ENCODE results near the gene PIK3CB.
"Not testable (repeated sequence)": the region's sequence is repeated elsewhere in the genome, so short reads cannot be mapped to it uniquely, and the experiment has no call there.

The PIK3CB gene

DNA sequence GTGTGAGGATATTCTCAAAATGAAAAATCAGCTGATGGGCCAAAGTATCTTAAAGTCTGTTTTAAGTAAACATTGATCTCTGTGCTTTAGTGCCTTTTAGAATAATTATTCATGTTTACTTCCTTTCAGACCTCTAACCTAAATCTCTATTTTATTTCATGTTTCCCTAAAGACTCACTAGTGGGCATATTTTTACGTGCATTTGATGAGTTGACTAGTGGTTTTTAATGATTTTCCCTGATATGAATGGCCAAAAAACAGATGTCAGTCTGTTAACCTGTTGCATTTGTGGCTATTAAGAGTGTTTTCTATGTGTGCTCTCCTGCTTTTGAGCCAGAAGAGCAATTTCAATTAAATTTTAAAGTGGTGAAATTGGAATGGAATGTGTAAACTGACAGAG lies 219.3 kb downstream of the PIK3CB start:
- no peak overlapping the region for H3K9ac ChIP-seq (ENCODE audit: low read length)
- no peaks in the 10 kb centered on the region for H3K79me2 ChIP-seq (ENCODE audit: insufficient read depth, low read length)
- H3K9me3 ChIP-seq (ENCODE audit: insufficient read depth, low read length), result no peaks in the 10 kb centered on the region

DNA sequence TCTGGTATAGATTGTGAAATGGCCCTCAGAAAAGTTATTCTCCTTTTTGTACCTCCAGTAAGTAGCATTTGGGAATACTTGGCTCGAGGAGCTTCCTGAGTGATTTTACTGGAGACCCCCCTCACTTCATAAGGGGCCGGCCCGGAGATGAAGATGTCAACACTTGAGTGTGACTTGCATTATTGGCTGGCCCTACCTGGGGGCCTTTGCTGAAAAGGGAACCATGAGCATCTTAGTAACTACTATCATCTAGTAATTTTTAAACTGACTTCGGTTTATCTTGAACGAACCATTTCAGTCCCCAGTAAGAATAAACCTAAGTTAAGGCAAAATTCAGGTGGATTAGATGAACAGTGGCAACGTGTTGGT lies 224.8 kb downstream of the PIK3CB start:
- Histone ChIP-seq H3K27ac (ENCODE audit: low read depth, low read length) (no peak overlapping the region), H3F3A (ENCODE audit: insufficient read depth) (no peaks in the 10 kb centered on the region), H3K79me2 (ENCODE audit: insufficient read depth, low read length) (no peaks in the 10 kb centered on the region), H3K4me2 (ENCODE audit: low read depth, low read length, poor library complexity, severe bottlenecking) (no peak overlapping the region), H3K4me3 (ENCODE audit: insufficient read depth, low read length, poor library complexity, severe bottlenecking) (no peak overlapping the region), H3K9me3 (ENCODE audit: insufficient read depth, low read length) (no peaks in the 10 kb centered on the region), H2AFZ (ENCODE audit: low read depth, low read length, severe bottlenecking) (no peak overlapping the region), H3K9me2 (replicated peaks; ENCODE audit: insufficient read depth, low read length) (no peaks in the 10 kb centered on the region), H3K36me3 (ENCODE audit: low read length) (no peaks in the 10 kb centered on the region), H3K9ac (ENCODE audit: low read length) (no peak overlapping the region), H3K27me3 (ENCODE audit: low read length) (no peaks in the 10 kb centered on the region), H4K20me1 (ENCODE audit: low read depth, low read length) (no peaks in the 10 kb centered on the region)
- no peak for TF ChIP-seq EZH2phosphoT487 (conservative IDR thresholded peaks at IDR 0.05; ENCODE audit: low read length)
- TF ChIP-seq, protein P1, sequence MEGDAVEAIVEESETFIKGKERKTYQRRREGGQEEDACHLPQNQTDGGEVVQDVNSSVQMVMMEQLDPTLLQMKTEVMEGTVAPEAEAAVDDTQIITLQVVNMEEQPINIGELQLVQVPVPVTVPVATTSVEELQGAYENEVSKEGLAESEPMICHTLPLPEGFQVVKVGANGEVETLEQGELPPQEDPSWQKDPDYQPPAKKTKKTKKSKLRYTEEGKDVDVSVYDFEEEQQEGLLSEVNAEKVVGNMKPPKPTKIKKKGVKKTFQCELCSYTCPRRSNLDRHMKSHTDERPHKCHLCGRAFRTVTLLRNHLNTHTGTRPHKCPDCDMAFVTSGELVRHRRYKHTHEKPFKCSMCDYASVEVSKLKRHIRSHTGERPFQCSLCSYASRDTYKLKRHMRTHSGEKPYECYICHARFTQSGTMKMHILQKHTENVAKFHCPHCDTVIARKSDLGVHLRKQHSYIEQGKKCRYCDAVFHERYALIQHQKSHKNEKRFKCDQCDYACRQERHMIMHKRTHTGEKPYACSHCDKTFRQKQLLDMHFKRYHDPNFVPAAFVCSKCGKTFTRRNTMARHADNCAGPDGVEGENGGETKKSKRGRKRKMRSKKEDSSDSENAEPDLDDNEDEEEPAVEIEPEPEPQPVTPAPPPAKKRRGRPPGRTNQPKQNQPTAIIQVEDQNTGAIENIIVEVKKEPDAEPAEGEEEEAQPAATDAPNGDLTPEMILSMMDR (IDR thresholded peaks at IDR 0.05; ENCODE audit: insufficient read depth, low read length, poor library complexity, severe bottlenecking), result no peak

More for the DNA sequence above, 219.3 kb downstream of the PIK3CB start:
- Histone ChIP-seq H2AFZ (ENCODE audit: low read depth, low read length, severe bottlenecking) (no peak overlapping the region), H3K27ac (ENCODE audit: low read depth, low read length) (no peak overlapping the region), H3F3A (ENCODE audit: insufficient read depth) (no peaks in the 10 kb centered on the region), H3K27me3 (ENCODE audit: low read length) (no peaks in the 10 kb centered on the region), H3K9me2 (replicated peaks; ENCODE audit: insufficient read depth, low read length) (no peaks in the 10 kb centered on the region), H3K4me2 (ENCODE audit: low read depth, low read length, poor library complexity, severe bottlenecking) (no peak overlapping the region), H3K4me3 (ENCODE audit: insufficient read depth, low read length, poor library complexity, severe bottlenecking) (no peak overlapping the region), H4K20me1 (ENCODE audit: low read depth, low read length) (no peaks in the 10 kb centered on the region), H3K36me3 (ENCODE audit: low read length) (no peaks in the 10 kb centered on the region)
- no peak for TF ChIP-seq EZH2phosphoT487 (conservative IDR thresholded peaks at IDR 0.05; ENCODE audit: low read length)
- TF ChIP-seq, protein P1 (IDR thresholded peaks at IDR 0.05; ENCODE audit: insufficient read depth, low read length, poor library complexity, severe bottlenecking), result no peak

DNA sequence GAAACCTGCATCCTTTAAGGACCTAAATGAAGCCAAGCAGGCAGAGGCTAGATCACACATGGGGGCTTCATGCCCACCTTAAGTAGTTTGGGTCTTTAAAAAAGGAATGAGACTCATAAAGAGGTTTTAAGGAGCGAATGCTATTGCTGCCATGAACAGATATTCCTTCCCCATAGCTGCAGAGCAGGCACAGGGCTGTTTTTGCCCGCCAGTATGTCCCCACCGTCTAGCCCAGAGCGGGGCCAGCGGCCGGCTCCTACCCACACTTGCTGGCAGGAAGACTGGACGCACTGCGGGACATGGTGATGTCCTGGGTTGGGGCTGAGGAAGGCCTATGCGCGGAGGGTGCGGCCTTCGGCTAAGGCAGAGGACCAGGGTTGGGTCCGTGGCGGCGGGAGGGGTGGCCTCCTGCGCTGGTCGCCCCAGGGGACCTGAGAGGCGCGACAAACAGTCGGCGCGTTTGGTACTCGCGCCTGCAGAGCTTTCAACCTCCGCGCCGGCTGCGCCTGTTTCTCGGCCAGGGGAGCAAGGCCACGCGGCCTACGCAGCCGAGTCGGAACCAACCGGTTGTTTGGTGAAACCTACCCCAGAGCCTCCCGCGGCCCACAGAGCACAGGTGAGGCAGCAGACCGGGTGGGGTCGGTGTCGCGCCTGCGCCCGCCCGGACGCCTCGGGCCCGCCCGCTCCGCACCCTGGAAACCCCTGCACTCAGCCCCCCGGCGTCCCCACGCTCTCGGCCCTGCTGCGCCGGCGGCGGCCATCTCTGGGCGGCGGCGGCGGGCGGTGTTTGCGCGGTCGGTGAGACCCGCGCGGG lies 226.2 kb downstream of the PIK3CB start, which contains the start of gene FAIM:
Gene FAIM, plus strand, starts transcription at position 450 of the 814 bp plus-strand sequence. CDS start 10,956 bp downstream, outside the sequence.
- Histone ChIP-seq H3K9me3 (ENCODE audit: insufficient read depth, low read length) (no peaks in the 10 kb centered on the region), H3K27ac (ENCODE audit: low read depth, low read length) (no peak within 1 kb of the TSS), H2AFZ (ENCODE audit: low read depth, low read length, severe bottlenecking) (peak within 1 kb of the TSS; percentile 75), H3K4me3 (ENCODE audit: insufficient read depth, low read length, poor library complexity, severe bottlenecking) (no peak within 1 kb of the TSS), H3K9ac (ENCODE audit: low read length) (peak within 1 kb of the TSS; percentile 28; the same call in 1 of the 2 replicates), H4K20me1 (ENCODE audit: low read depth, low read length) (no peaks in the 10 kb centered on the region), H3F3A (ENCODE audit: insufficient read depth) (no peaks in the 10 kb centered on the region), H3K27me3 (ENCODE audit: low read length) (no peaks in the 10 kb centered on the region), H3K4me2 (ENCODE audit: low read depth, low read length, poor library complexity, severe bottlenecking) (peak within 1 kb of the TSS; percentile 45), H3K9me2 (replicated peaks; ENCODE audit: insufficient read depth, low read length) (no peaks in the 10 kb centered on the region), H3K36me3 (ENCODE audit: low read length) (no peaks in the 10 kb centered on the region), H3K79me2 (ENCODE audit: insufficient read depth, low read length) (no peaks in the 10 kb centered on the region)
- TF ChIP-seq EZH2phosphoT487 (conservative IDR thresholded peaks at IDR 0.05; ENCODE audit: low read length), result 0 out of 2 replicates have a peak, but pooled peaks have one; percentile 78
- TF ChIP-seq, protein P1 (IDR thresholded peaks at IDR 0.05; ENCODE audit: insufficient read depth, low read length, poor library complexity, severe bottlenecking), result no peak

DNA sequence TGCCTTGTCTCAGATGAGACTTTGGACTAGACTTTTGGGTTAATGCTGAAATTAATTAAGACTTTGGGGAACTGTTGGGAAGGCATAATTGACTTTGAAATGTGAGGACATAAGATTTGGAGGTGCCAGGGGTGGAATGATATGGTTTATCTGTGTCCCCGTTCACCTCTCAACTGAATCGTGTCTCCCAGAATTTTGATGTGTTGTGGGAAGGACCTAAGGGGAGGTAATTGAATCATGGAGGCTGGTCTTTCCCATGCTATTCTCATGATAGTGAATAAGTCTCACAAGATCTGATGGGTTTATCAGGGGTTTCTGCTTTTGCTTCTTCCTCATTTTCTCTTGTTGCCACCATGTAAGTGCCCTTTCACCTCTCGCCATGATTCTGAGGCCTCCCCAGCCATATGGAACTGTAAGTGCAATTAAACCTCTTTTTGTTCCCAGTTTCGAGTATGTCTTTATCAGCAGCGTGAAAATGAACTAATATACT lies 230.6 kb downstream of the PIK3CB start:
- H3K36me3 ChIP-seq (ENCODE audit: low read length); H3K79me2 ChIP-seq (ENCODE audit: insufficient read depth, low read length); H3F3A ChIP-seq (ENCODE audit: insufficient read depth); H3K27ac ChIP-seq (ENCODE audit: low read depth, low read length); H3K9me2 ChIP-seq (replicated peaks; ENCODE audit: insufficient read depth, low read length); H3K27me3 ChIP-seq (ENCODE audit: low read length); H3K4me2 ChIP-seq (ENCODE audit: low read depth, low read length, poor library complexity, severe bottlenecking); H3K9ac ChIP-seq (ENCODE audit: low read length); H3K9me3 ChIP-seq (ENCODE audit: insufficient read depth, low read length); H4K20me1 ChIP-seq (ENCODE audit: low read depth, low read length); H3K4me3 ChIP-seq (ENCODE audit: insufficient read depth, low read length, poor library complexity, severe bottlenecking); H2AFZ ChIP-seq (ENCODE audit: low read depth, low read length, severe bottlenecking): not testable (repeated sequence)
